Ovary (tissue), 9 donors: ENCODE results near the gene CEP131. TPM values are rescaled to one million over a fixed set of nuclear protein-coding genes. Genes with fewer than 3 reads are reported as not detected.

Experiments used
- DNase-seq, 5 donors: peaks; one replicate each; pipeline ENCODE4 v3.0.0-alpha.2; 2019 to 2020
- H3K27ac ChIP-seq, 2 donors: fragments of 200-600 bp; one replicate each; pipeline versions ENCODE4 v1.5.1 to v1.8.0; 2019 to 2022
- H3K27me3 ChIP-seq: fragments of 200-600 bp; one replicate; pipeline ENCODE4 v1.8.0; 2022
- H3K36me3 ChIP-seq: fragments of 200-600 bp; sonication (generic); one replicate; pipeline ENCODE4 v1.5.1; 2019
- H3K4me1 ChIP-seq: one replicate; pipeline ENCODE4 v1.8.1; 2013; ENCODE audit warnings: mild to moderate bottlenecking, moderate library complexity; ENCODE audit not compliant: insufficient read depth
- H3K4me3 ChIP-seq: fragments of 200-600 bp; sonication (generic); one replicate; pipeline ENCODE4 v1.5.1; 2017
- H3K9me3 ChIP-seq, 2 donors: fragments of 200-600 bp in 1 of 2; sonication (generic) in 1 of 2; one replicate each; pipeline versions ENCODE4 v1.5.1 to v1.8.1; 2013 to 2019; ENCODE audit warnings: mild to moderate bottlenecking in 1 of 2, moderate library complexity in 1 of 2
- CTCF ChIP-seq, 3 donors: fragments of 450-650 bp in 2 of 3; fragments of 200-600 bp in 1 of 3; IDR thresholded peaks; one replicate each; pipeline versions ENCODE4 v1.5.1 to v1.8.0; 2016 to 2022; ENCODE audit warnings: antibody characterized with exemption in 3 of 3, mild to moderate bottlenecking in 1 of 3
- EP300 ChIP-seq: sonication (generic); formaldehyde crosslinking; IDR thresholded peaks from one replicate; pipeline ENCODE4 v1.6.1; 2017; ENCODE audit warnings: antibody characterized with exemption
- POLR2A ChIP-seq: fragments of 450-650 bp; IDR thresholded peaks from one replicate; pipeline ENCODE4 v1.6.1; 2017; ENCODE audit warnings: antibody characterized with exemption, mild to moderate bottlenecking, moderate library complexity
- WGBS, 3 donors: extraction: QIAGEN DNeasy Blood & Tissue Kit in 1 of 3; methylation state at CpG; one replicate each; pipeline versions ENCODE4 v1.1.5 to v1.1.7; 2013 to 2017; 5-methylcytosine and 5-hydroxymethylcytosine counted together
- intact Hi-C, 4 donors: fragments of 100-400 bp; cut with DNase I; formaldehyde crosslinking; loops; one replicate each; pipeline versions ENCODE4 v1.11.0 to v1.15.1; 2022 to 2023
- polyA plus RNA-seq, 2 donors: library from polyadenylated mRNA; stranded (reverse); fragments of 200-250 nt in 1 of 2; fragments of 350-450 nt in 1 of 2; fragmentation: Illumina TruSeq in 1 of 2; extraction: RNeasy Lipid Tissue Mini Kit (QIAGEN cat#74804) in 1 of 2; gene quantifications; one replicate each; pipeline ENCODE4 v1.2.3, GENCODE V29; 2013 to 2014
- total RNA-seq, 7 donors: library from RNA; depleted of rRNA in 2 of 7; stranded (reverse); fragments of >200 nt in 2 of 7; fragmentation: NEBNext Ultra II Directional in 3 of 7; extraction: Animal tissue kit (Norgen Biotek cat#: 25700) in 3 of 7; gene quantifications; one replicate each; pipeline versions ENCODE4 v1.1.0 to v1.2.4, GENCODE V29; 2016 to 2023
- donor health status: DM: no; HTN: no; CAD: no; lungs with moderate emphysema.
- donor health status: DM: no; HTN: no; CAD: no.
- donor health status: Bipolar disorder and iron deficiency.
- donor health status: DM: yes; HTN: yes; CAD: no.
- donor health status: DM: no; HTN: no; CAD: no.
- donor health status: DM: yes; HTN: yes; CAD: no.

The CEP131 gene
- total and polyA plus RNA-seq, 9 donors, result 0.22 to 10.7 (median 8.8) TPM

- Histone ChIP-seq H3K27me3 (no peaks in the 10 kb centered on the region), H3K36me3 (no peaks in the 10 kb centered on the region), H3K4me3 (no peak overlapping the region), H3K27ac (no peak overlapping the region), H3K9me3 (no peaks in the 10 kb centered on the region), H3K4me1 (peaks cover 1% of the 10 kb centered on the region)
- no peak for DNase-seq
- intact Hi-C loops, result loop anchor here in 2 of 4 donors (5.0 to 10.0 kb wide), 2 partner anchors 90 to 238 kb away; partner anchors contain the start of gene CHMP6 (in 1 of the 2)
- 88 to 91% (median 89%) methylated on average over 18 to 19 of the region's 19 CpGs for WGBS, 3 donors
- TF ChIP-seq POLR2A (no peak), EP300 (no peak), CTCF (IDR thresholded peaks at IDR 0.05) (no peak)
Measured at GRCh38 chr17:81232616-81233241, 10.0 kb upstream of the CEP131 start.

GRCh38 chr17:81231766-81232581, 9.2 kb upstream of the CEP131 start:
- H3K36me3 ChIP-seq, result no peaks in the 10 kb centered on the region
- DNase-seq, result no peak
- intact Hi-C loops, result loop anchor here in 2 of 4 donors (5.0 to 10.0 kb wide), 2 partner anchors 90 to 237 kb away; partner anchors contain the start of gene CHMP6 (in 1 of the 2)
- no peaks in the 10 kb centered on the region for H3K4me1 ChIP-seq
- H3K9me3 ChIP-seq, result no peaks in the 10 kb centered on the region
- TF ChIP-seq CTCF (IDR thresholded peaks at IDR 0.05), result no peak
- TF ChIP-seq EP300, result no peak
- no peak for TF ChIP-seq POLR2A
- no peak overlapping the region for H3K27ac ChIP-seq
- no peak overlapping the region for H3K4me3 ChIP-seq
- H3K27me3 ChIP-seq, result no peaks in the 10 kb centered on the region
- WGBS, 3 donors, result 75 to 83% (median 77%) methylated on average over 29 to 43 of the region's 43 CpGs

DNA sequence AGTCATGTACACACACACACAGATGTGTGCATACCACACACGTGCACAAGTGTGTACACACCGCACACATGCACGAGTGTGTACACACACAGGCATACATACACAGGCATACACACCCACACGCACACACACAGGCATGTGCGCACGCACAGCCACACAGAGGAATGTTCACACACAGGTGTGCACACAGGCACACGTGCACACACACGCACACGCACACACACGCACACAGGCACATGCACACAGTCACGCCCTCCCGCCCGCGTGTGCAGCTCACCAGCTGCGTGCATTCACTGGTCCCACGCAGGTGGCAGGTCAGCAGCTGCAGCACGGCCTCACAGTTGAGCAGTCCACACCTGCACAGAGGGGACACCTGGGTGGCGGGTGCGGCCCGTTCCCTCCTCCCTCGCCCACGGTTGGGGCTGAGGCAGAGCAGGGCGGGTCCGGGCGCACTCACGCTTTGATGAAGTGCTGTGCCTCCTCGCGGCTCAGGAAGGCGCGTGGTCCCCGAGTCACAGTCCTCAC, 8.4 kb upstream of the CEP131 start:
- Histone ChIP-seq H3K4me3 (no peak overlapping the region), H3K27ac (no peak overlapping the region), H3K36me3 (no peaks in the 10 kb centered on the region), H3K27me3 (no peaks in the 10 kb centered on the region), H3K9me3 (no peaks in the 10 kb centered on the region), H3K4me1 (no peaks in the 10 kb centered on the region)
- TF ChIP-seq POLR2A (no peak), EP300 (no peak), CTCF (IDR thresholded peaks at IDR 0.05) (no peak)
- 86 to 90% (median 89%) methylated on average over 26 to 31 of the region's 31 CpGs for WGBS, 3 donors
- DNase-seq, result no peak
- intact Hi-C loops, result loop anchor here in 2 of 4 donors (5.0 to 10.0 kb wide), 2 partner anchors 89 to 236 kb away; partner anchors contain the start of gene CHMP6 (in 1 of the 2)

GRCh38 chr17:81230043-81230820, 7.5 kb upstream of the CEP131 start:
- Histone ChIP-seq H3K4me3 (no peak overlapping the region), H3K9me3 (no peaks in the 10 kb centered on the region), H3K36me3 (no peaks in the 10 kb centered on the region), H3K4me1 (no peaks in the 10 kb centered on the region), H3K27ac (no peak overlapping the region), H3K27me3 (no peaks in the 10 kb centered on the region)
- TF ChIP-seq EP300, result no peak
- TF ChIP-seq POLR2A, result no peak
- no peak for TF ChIP-seq CTCF (IDR thresholded peaks at IDR 0.05)
- intact Hi-C loops, result loop anchor here in 2 of 4 donors (5.0 to 10.0 kb wide), 2 partner anchors 88 to 235 kb away; partner anchors contain the start of gene CHMP6 (in 1 of the 2)
- WGBS, 3 donors, result 86 to 89% (median 88%) methylated on average over 26 of the region's 26 CpGs
- peak in 1 of 5 donors; percentile 42 for DNase-seq
